ENCODE measurements around the gene GPR135. TPM values are rescaled to one million over a fixed set of nuclear protein-coding genes. Genes with fewer than 3 reads are reported as not detected.

GPR135 gene
- total RNA-seq, 4 donors from 2014 or later = 7.4 to 12.9 (median 7.7) TPM

- no peak overlapping the region for H3K27ac ChIP-seq
- TF ChIP-seq, protein P1, sequence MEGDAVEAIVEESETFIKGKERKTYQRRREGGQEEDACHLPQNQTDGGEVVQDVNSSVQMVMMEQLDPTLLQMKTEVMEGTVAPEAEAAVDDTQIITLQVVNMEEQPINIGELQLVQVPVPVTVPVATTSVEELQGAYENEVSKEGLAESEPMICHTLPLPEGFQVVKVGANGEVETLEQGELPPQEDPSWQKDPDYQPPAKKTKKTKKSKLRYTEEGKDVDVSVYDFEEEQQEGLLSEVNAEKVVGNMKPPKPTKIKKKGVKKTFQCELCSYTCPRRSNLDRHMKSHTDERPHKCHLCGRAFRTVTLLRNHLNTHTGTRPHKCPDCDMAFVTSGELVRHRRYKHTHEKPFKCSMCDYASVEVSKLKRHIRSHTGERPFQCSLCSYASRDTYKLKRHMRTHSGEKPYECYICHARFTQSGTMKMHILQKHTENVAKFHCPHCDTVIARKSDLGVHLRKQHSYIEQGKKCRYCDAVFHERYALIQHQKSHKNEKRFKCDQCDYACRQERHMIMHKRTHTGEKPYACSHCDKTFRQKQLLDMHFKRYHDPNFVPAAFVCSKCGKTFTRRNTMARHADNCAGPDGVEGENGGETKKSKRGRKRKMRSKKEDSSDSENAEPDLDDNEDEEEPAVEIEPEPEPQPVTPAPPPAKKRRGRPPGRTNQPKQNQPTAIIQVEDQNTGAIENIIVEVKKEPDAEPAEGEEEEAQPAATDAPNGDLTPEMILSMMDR (IDR thresholded peaks at IDR 0.05) = no peak
- no peak for TF ChIP-seq POLR2A (IDR thresholded peaks at IDR 0.05)
- H3K4me1 ChIP-seq = peaks cover 4 to 5% of the 10 kb centered on the region in 2 donors
- intact Hi-C loops (cut with DNase I) = no loop called here
- no peaks in the 10 kb centered on the region for H3K9me3 ChIP-seq
- DNase-seq = no peak
- H3K27me3 ChIP-seq = no peaks in the 10 kb centered on the region
- no peak overlapping the region for H3K4me3 ChIP-seq (replicated peaks in 1 of 3)
- WGBS, 2 donors = 94 to 95% methylated on average over 4 to 6 of the region's 6 CpGs
- no peaks in the 10 kb centered on the region for H3K36me3 ChIP-seq
Observed at GRCh38 chr14:59417311-59417710, 47.9 kb downstream of the GPR135 start.

DNA sequence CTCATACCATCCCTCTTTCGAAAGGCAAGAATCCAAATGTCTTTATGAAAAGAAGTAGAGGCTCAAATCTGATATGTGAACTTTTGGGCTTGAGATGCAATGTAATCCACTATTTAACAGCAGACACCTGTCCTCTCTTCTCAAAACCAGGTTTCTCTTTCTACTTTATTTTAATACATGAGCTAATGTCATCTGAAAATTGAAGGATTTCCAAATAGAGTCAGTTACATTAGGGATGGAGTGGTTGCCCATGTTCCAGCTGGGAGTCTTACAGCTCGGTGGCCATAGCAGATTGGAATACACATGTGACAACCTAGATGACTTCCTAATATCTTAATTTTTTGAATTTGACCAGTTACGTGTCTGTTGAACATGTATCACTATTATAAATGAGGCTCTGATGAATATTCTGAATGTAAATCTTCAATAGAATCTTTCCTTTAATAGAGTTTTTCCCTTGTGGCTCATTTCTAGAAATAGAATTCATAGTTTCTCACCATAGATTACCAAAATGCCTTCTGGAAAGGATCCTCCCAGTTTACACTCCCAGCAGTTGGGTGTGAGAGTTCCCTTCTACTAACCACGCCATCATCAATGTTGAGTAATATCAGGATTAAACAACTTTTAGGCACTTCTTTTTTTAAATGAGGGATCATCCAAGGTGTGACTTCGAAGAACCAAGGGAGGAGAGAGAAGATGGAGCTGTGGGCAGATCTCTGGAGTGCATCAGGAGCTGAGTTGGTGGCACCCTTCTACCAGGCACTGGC is 49.2 kb downstream of the GPR135 start:
- Histone ChIP-seq H3K27me3 (no peaks in the 10 kb centered on the region), H3K27ac (no peak overlapping the region), H3K9me3 (no peaks in the 10 kb centered on the region), H3K4me1 (no peaks in the 10 kb centered on the region), H3K36me3 (no peaks in the 10 kb centered on the region), H3K4me3 (replicated peaks in 1 of 3) (no peak overlapping the region)
- DNase-seq = no peak
- WGBS, 2 donors = 91 to 95% methylated on average over 5 of the region's 5 CpGs
- intact Hi-C loops (cut with DNase I) = no loop called here
- TF ChIP-seq, protein P1 (IDR thresholded peaks at IDR 0.05) = no peak
- no peak for TF ChIP-seq POLR2A (IDR thresholded peaks at IDR 0.05)

Other genes starting within 250 kb of the GPR135 start
- 10 to 100 TPM; 54.8 to 97.7 (median 81.2) TPM for gene L3HYPDH, start 19.0 kb upstream of the GPR135 start, total RNA-seq
- 10 to 100 TPM; 67.9 to 85.7 (median 75.5) TPM for gene JKAMP, start 19.1 kb upstream of the GPR135 start, total RNA-seq
- gene CCDC175, start 111.4 kb upstream of the GPR135 start, total RNA-seq = under 1 TPM in 1 of 4 donors, not detected in 3; 0.24 TPM